PC-9 (cell line): ENCODE data around the gene SH3D21.

Source experiments
- EZH2 ChIP-seq: fragments of 200-600 bp; sonication (generic); IDR thresholded peaks from 2 replicates; pipeline ENCODE4 v1.8.0; 2017; ENCODE audit warnings: antibody characterized with exemption, low read depth
- TF ChIP-seq, protein P1 (sequence below): fragments of 200-600 bp; sonication (generic); conservative IDR thresholded peaks from 2 replicates; pipeline ENCODE4 v1.6.1; 2017; ENCODE audit warnings: mixed run types, antibody characterized with exemption, mild to moderate bottlenecking, moderate library complexity

GRCh38 chr1:36297062-36297461, 9.1 kb upstream of the SH3D21 start:
- no peak for TF ChIP-seq EZH2
- TF ChIP-seq, protein P1, sequence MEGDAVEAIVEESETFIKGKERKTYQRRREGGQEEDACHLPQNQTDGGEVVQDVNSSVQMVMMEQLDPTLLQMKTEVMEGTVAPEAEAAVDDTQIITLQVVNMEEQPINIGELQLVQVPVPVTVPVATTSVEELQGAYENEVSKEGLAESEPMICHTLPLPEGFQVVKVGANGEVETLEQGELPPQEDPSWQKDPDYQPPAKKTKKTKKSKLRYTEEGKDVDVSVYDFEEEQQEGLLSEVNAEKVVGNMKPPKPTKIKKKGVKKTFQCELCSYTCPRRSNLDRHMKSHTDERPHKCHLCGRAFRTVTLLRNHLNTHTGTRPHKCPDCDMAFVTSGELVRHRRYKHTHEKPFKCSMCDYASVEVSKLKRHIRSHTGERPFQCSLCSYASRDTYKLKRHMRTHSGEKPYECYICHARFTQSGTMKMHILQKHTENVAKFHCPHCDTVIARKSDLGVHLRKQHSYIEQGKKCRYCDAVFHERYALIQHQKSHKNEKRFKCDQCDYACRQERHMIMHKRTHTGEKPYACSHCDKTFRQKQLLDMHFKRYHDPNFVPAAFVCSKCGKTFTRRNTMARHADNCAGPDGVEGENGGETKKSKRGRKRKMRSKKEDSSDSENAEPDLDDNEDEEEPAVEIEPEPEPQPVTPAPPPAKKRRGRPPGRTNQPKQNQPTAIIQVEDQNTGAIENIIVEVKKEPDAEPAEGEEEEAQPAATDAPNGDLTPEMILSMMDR, result no peak
